Measurements from ENCODE around the gene KRT80. TPM values are rescaled to one million over a fixed set of nuclear protein-coding genes. Genes with fewer than 3 reads are reported as not detected.

KRT80 gene
- polyA plus RNA-seq, 2 of the 4 experiments (the other 2 are of a cell fraction): 38.3 to 63.1 TPM

DNA sequence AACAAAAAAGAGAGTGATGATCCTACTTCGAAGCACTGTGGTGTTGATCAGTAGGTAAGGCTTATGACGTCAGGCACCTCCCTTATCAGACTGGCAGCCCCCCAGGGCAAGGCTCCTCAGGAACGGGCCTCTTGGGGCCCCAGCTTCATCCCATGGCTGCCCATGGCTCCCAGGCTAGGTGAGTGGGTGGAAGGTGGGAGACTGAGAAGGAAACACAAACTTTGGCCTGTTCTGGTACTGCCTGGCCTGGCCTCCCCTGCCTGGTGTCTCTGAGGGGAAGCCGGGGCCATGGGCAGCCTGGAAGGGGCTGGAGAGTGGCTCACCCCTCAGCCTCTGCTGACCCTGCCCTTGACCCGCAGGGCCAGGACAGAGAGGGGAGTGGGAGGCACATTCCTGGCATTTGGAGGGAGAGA is 38.9 kb downstream of the KRT80 start:
- ATAC-seq (no peak), DNase-seq (ENCODE audit: low read depth in 1 of 2, low spot score in 1 of 2) (no peak), FAIRE-seq (no peak)
- H3K4me2 ChIP-seq: peak overlapping the region; percentile 97
- TF ChIP-seq BHLHE40 (IDR thresholded peaks at IDR 0.05; ENCODE audit: low read depth, low read length): no peak
- peak; percentile 73 for TF ChIP-seq FOSB (CRISPR knock-in tag; IDR thresholded peaks at IDR 0.05)
- TF ChIP-seq, protein P1, sequence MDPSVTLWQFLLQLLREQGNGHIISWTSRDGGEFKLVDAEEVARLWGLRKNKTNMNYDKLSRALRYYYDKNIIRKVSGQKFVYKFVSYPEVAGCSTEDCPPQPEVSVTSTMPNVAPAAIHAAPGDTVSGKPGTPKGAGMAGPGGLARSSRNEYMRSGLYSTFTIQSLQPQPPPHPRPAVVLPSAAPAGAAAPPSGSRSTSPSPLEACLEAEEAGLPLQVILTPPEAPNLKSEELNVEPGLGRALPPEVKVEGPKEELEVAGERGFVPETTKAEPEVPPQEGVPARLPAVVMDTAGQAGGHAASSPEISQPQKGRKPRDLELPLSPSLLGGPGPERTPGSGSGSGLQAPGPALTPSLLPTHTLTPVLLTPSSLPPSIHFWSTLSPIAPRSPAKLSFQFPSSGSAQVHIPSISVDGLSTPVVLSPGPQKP (IDR thresholded peaks at IDR 0.05; ENCODE audit: low read depth, low read length): no peak
- TF ChIP-seq, protein P2, sequence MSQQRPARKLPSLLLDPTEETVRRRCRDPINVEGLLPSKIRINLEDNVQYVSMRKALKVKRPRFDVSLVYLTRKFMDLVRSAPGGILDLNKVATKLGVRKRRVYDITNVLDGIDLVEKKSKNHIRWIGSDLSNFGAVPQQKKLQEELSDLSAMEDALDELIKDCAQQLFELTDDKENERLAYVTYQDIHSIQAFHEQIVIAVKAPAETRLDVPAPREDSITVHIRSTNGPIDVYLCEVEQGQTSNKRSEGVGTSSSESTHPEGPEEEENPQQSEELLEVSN (IDR thresholded peaks at IDR 0.05; ENCODE audit: borderline replicate concordance, low read depth): no peak
- no peak for TF ChIP-seq TFCP2L1 (CRISPR knock-in tag; IDR thresholded peaks at IDR 0.05)
- TF ChIP-seq HOXB5 (CRISPR knock-in tag; IDR thresholded peaks at IDR 0.05): no peak
- 0 out of 2 replicates have a peak, but pooled peaks have one; percentile 26 for TF ChIP-seq HOXA7 (CRISPR knock-in tag; IDR thresholded peaks at IDR 0.05)
- no peak for TF ChIP-seq SREBF2 (IDR thresholded peaks at IDR 0.05)
- no peak for TF ChIP-seq CBX8 (IDR thresholded peaks at IDR 0.05)
- TF ChIP-seq, protein P3, sequence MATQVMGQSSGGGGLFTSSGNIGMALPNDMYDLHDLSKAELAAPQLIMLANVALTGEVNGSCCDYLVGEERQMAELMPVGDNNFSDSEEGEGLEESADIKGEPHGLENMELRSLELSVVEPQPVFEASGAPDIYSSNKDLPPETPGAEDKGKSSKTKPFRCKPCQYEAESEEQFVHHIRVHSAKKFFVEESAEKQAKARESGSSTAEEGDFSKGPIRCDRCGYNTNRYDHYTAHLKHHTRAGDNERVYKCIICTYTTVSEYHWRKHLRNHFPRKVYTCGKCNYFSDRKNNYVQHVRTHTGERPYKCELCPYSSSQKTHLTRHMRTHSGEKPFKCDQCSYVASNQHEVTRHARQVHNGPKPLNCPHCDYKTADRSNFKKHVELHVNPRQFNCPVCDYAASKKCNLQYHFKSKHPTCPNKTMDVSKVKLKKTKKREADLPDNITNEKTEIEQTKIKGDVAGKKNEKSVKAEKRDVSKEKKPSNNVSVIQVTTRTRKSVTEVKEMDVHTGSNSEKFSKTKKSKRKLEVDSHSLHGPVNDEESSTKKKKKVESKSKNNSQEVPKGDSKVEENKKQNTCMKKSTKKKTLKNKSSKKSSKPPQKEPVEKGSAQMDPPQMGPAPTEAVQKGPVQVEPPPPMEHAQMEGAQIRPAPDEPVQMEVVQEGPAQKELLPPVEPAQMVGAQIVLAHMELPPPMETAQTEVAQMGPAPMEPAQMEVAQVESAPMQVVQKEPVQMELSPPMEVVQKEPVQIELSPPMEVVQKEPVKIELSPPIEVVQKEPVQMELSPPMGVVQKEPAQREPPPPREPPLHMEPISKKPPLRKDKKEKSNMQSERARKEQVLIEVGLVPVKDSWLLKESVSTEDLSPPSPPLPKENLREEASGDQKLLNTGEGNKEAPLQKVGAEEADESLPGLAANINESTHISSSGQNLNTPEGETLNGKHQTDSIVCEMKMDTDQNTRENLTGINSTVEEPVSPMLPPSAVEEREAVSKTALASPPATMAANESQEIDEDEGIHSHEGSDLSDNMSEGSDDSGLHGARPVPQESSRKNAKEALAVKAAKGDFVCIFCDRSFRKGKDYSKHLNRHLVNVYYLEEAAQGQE (IDR thresholded peaks at IDR 0.05): no peak
- TF ChIP-seq FOXS1 (CRISPR knock-in tag; IDR thresholded peaks at IDR 0.05): peak; percentile 63; the same call in 1 of the 2 replicates
- no peak for TF ChIP-seq MAX (IDR thresholded peaks at IDR 0.05)
- TF ChIP-seq, protein P4, sequence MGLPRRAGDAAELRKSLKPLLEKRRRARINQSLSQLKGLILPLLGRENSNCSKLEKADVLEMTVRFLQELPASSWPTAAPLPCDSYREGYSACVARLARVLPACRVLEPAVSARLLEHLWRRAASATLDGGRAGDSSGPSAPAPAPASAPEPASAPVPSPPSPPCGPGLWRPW (IDR thresholded peaks at IDR 0.05): no peak
- TF ChIP-seq EP300 (IDR thresholded peaks at IDR 0.05): no peak
- no peak for TF ChIP-seq MAZ (IDR thresholded peaks at IDR 0.05; ENCODE audit: borderline replicate concordance, low read depth, low read length)
- TF ChIP-seq ZFP36 (IDR thresholded peaks at IDR 0.05; ENCODE audit: borderline replicate concordance, partially characterized antibody): no peak
- TF ChIP-seq, protein P5, sequence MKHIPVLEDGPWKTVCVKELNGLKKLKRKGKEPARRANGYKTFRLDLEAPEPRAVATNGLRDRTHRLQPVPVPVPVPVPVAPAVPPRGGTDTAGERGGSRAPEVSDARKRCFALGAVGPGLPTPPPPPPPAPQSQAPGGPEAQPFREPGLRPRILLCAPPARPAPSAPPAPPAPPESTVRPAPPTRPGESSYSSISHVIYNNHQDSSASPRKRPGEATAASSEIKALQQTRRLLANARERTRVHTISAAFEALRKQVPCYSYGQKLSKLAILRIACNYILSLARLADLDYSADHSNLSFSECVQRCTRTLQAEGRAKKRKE (CRISPR knock-in tag; IDR thresholded peaks at IDR 0.05; ENCODE audit: low read depth): no peak
- TF ChIP-seq HMGXB4 (CRISPR knock-in tag; IDR thresholded peaks at IDR 0.05; ENCODE audit: borderline replicate concordance): no peak
- no peak for TF ChIP-seq CHD4 (IDR thresholded peaks at IDR 0.05; ENCODE audit: borderline replicate concordance)
- TF ChIP-seq POLR2A (IDR thresholded peaks at IDR 0.05; ENCODE audit: low read length): no peak; the same call in 1 of the 2 replicates
- no peak for TF ChIP-seq MAFK (IDR thresholded peaks at IDR 0.05; ENCODE audit: partially characterized antibody)
- peaks cover 95% of the 10 kb centered on the region for H3K4me1 ChIP-seq
- ChIA-PET CTCF (interaction anchor here (0.7 to 19.3 kb wide), 17 partner anchors 9 to 724 kb away, joined by 3 to 833 read pairs (median 4); no protein-coding TSS in a partner anchor), POLR2A (no interaction called here)
- H3K9me3 ChIP-seq: no peaks in the 10 kb centered on the region
- 75% methylated on average over 5 of the region's 5 CpGs for WGBS (ENCODE audit: missing lambda C conversion rate)
- peak overlapping the region; percentile 100 for H3K27ac ChIP-seq
- no peak overlapping the region for H3K4me3 ChIP-seq
